ENCODE results near the gene PGPEP1. TPM values are rescaled to one million over a fixed set of nuclear protein-coding genes. Genes with fewer than 3 reads are reported as not detected.

Gene PGPEP1
- total RNA-seq, 1 donor from 2014 or later: 5.2 TPM

GRCh38 chr19:18388960-18389725 is 48.7 kb downstream of the PGPEP1 start:
- peaks cover 7% of the 10 kb centered on the region for H3K4me1 Mint-ChIP-seq
- no peak overlapping the region for H3K4me3 Mint-ChIP-seq
- H3K9me3 Mint-ChIP-seq: no peaks in the 10 kb centered on the region
- no peak overlapping the region for H3K27ac Mint-ChIP-seq (ENCODE audit: unreplicated experiment)
- no peak for TF ChIP-seq CTCF (conservative IDR thresholded peaks at IDR 0.05)
- no peaks in the 10 kb centered on the region for H3K36me3 Mint-ChIP-seq (ENCODE audit: low read depth)
- peaks cover 64% of the 10 kb centered on the region for H3K27me3 Mint-ChIP-seq (ENCODE audit: low read depth)
- DNase-seq (ENCODE audit: low read depth, low spot score): no peak

- H3K4me1 Mint-ChIP-seq: peaks cover 7% of the 10 kb centered on the region
- no peak for DNase-seq (ENCODE audit: low read depth, low spot score)
- no peak overlapping the region for H3K4me3 Mint-ChIP-seq
- H3K36me3 Mint-ChIP-seq (ENCODE audit: low read depth): no peaks in the 10 kb centered on the region
- H3K27ac Mint-ChIP-seq (ENCODE audit: unreplicated experiment): no peak overlapping the region
- no peaks in the 10 kb centered on the region for H3K9me3 Mint-ChIP-seq
- peaks cover 60% of the 10 kb centered on the region for H3K27me3 Mint-ChIP-seq (ENCODE audit: low read depth)
- TF ChIP-seq CTCF (conservative IDR thresholded peaks at IDR 0.05): no peak
These were observed 49.3 kb downstream of the PGPEP1 start for GRCh38 chr19:18389726-18390064.

GRCh38 chr19:18390065-18390907 is 49.9 kb downstream of the PGPEP1 start:
- Mint-ChIP-seq H3K27me3 (ENCODE audit: low read depth) (peaks cover 56% of the 10 kb centered on the region), H3K36me3 (ENCODE audit: low read depth) (no peaks in the 10 kb centered on the region), H3K4me3 (no peak overlapping the region), H3K4me1 (peaks cover 6% of the 10 kb centered on the region), H3K27ac (ENCODE audit: unreplicated experiment) (no peak overlapping the region), H3K9me3 (no peaks in the 10 kb centered on the region)
- DNase-seq (ENCODE audit: low read depth, low spot score): no peak
- no peak for TF ChIP-seq CTCF (conservative IDR thresholded peaks at IDR 0.05)

GRCh38 chr19:18391509-18392075 is 51.2 kb downstream of the PGPEP1 start:
- no peaks in the 10 kb centered on the region for H3K36me3 Mint-ChIP-seq (ENCODE audit: low read depth)
- H3K4me3 Mint-ChIP-seq: no peak overlapping the region
- no peaks in the 10 kb centered on the region for H3K4me1 Mint-ChIP-seq
- no peak for TF ChIP-seq CTCF (conservative IDR thresholded peaks at IDR 0.05)
- no peak for DNase-seq (ENCODE audit: low read depth, low spot score)
- H3K27me3 Mint-ChIP-seq (ENCODE audit: low read depth): peaks cover 44% of the 10 kb centered on the region
- H3K27ac Mint-ChIP-seq (ENCODE audit: unreplicated experiment): no peak overlapping the region
- H3K9me3 Mint-ChIP-seq: no peaks in the 10 kb centered on the region

GRCh38 chr19:18392417-18392816 is 52.0 kb downstream of the PGPEP1 start:
- H3K4me1 Mint-ChIP-seq: no peaks in the 10 kb centered on the region
- H3K36me3 Mint-ChIP-seq (ENCODE audit: low read depth): no peaks in the 10 kb centered on the region
- no peak overlapping the region for H3K27ac Mint-ChIP-seq (ENCODE audit: unreplicated experiment)
- H3K4me3 Mint-ChIP-seq: no peak overlapping the region
- no peaks in the 10 kb centered on the region for H3K9me3 Mint-ChIP-seq
- no peak for TF ChIP-seq CTCF (conservative IDR thresholded peaks at IDR 0.05)
- H3K27me3 Mint-ChIP-seq (ENCODE audit: low read depth): peaks cover 36% of the 10 kb centered on the region
- DNase-seq (ENCODE audit: low read depth, low spot score): no peak
